DND-41 (cell line): ENCODE data around the gene SLC36A3.

Experiments used
- ATAC-seq: fragments of 200-7000 bp; cut with Tn5 transposase; 3 replicates; pipeline ENCODE4 v1.9.1; 2021; ENCODE audit warnings: low read depth; ENCODE audit not compliant: insufficient read depth
- DNase-seq: peaks from one replicate; pipeline ENCODE4 v3.0.0-alpha.2; 2020
- H2AFZ ChIP-seq: 2 replicates; pipeline ENCODE4 v1.6.0; 2012; ENCODE audit warnings: low read depth, low read length
- H3K27ac ChIP-seq: 2 replicates; pipeline ENCODE4 v1.5.1; 2012; ENCODE audit warnings: low read length, inconsistent platforms
- H3K27me3 ChIP-seq: fragments of 200-600 bp; sonication (generic); 2 replicates; pipeline ENCODE4 v1.6.0; 2012; ENCODE audit warnings: low read length, mild to moderate bottlenecking, inconsistent platforms; ENCODE audit not compliant: insufficient read depth, poor library complexity
- H3K36me3 ChIP-seq: 2 replicates; pipeline ENCODE4 v1.5.1; 2012; ENCODE audit warnings: low read length, inconsistent platforms; ENCODE audit not compliant: insufficient read depth
- H3K4me1 ChIP-seq: 2 replicates; pipeline ENCODE4 v1.5.1; 2012; ENCODE audit warnings: mild to moderate bottlenecking, low read length; ENCODE audit not compliant: insufficient read depth
- H3K4me2 ChIP-seq: 2 replicates; pipeline ENCODE4 v1.6.0; 2012; ENCODE audit warnings: mild to moderate bottlenecking, moderate library complexity, low read length, inconsistent platforms; ENCODE audit not compliant: insufficient read depth
- H3K4me3 ChIP-seq, 2 experiments: fragments of 200-600 bp in 1 of 2; shearing (Covaris generic) in 1 of 2; 2 replicates each; pipeline ENCODE4 v1.5.1; 2012 to 2016; ENCODE audit warnings: inconsistent platforms in 2 of 2, low read length in 2 of 2, mild to moderate bottlenecking in 2 of 2, low read depth in 1 of 2, moderate library complexity in 1 of 2
- H3K79me2 ChIP-seq: 2 replicates; pipeline ENCODE4 v1.6.0; 2012; ENCODE audit warnings: low read length, inconsistent platforms; ENCODE audit not compliant: insufficient read depth
- H3K9ac ChIP-seq: 2 replicates; pipeline ENCODE4 v1.6.0; 2012; ENCODE audit warnings: low read depth, mild to moderate bottlenecking, inconsistent platforms, low read length, moderate library complexity
- H3K9me3 ChIP-seq: 2 replicates; pipeline ENCODE4 v1.5.1; 2012; ENCODE audit warnings: low read length, moderate library complexity, mild to moderate bottlenecking, inconsistent platforms; ENCODE audit not compliant: insufficient read depth, severe bottlenecking
- H4K20me1 ChIP-seq: 2 replicates; pipeline ENCODE4 v1.6.0; 2012; ENCODE audit warnings: low read length; ENCODE audit not compliant: insufficient read depth
- CTCF ChIP-seq: IDR thresholded peaks from 2 replicates; pipeline ENCODE4 v1.5.1; 2012; ENCODE audit warnings: borderline replicate concordance, low read length, moderate library complexity, mild to moderate bottlenecking; ENCODE audit not compliant: poor library complexity, severe bottlenecking; ENCODE audit errors: extremely low read depth
- EZH2 ChIP-seq: IDR thresholded peaks from 3 replicates; pipeline ENCODE4 v1.6.1; 2012; ENCODE audit warnings: borderline replicate concordance, low read depth, mild to moderate bottlenecking, moderate library complexity, low read length, inconsistent platforms; ENCODE audit not compliant: severe bottlenecking

Gene SLC36A3

GRCh38 chr5:151327585-151327984 is 24.0 kb upstream of the SLC36A3 start:
- TF ChIP-seq CTCF (no peak), EZH2 (no peak)
- ATAC-seq, result no peak
- H3K79me2 ChIP-seq, result no peaks in the 10 kb centered on the region

GRCh38 chr5:151326266-151326665 is 22.7 kb upstream of the SLC36A3 start:
- Histone ChIP-seq H2AFZ (no peak overlapping the region), H3K4me1 (no peaks in the 10 kb centered on the region), H4K20me1 (no peaks in the 10 kb centered on the region), H3K27ac (no peak overlapping the region), H3K9me3 (no peaks in the 10 kb centered on the region), H3K9ac (no peak overlapping the region), H3K4me2 (no peak overlapping the region), H3K4me3 (no peak overlapping the region), H3K36me3 (no peaks in the 10 kb centered on the region), H3K27me3 (no peaks in the 10 kb centered on the region), H3K79me2 (no peaks in the 10 kb centered on the region)
- no peak for TF ChIP-seq CTCF
- TF ChIP-seq EZH2, result no peak
- ATAC-seq (no peak), DNase-seq (no peak)

More at GRCh38 chr5:151327585-151327984, 24.0 kb upstream of the SLC36A3 start:
- H3K36me3 ChIP-seq, result no peaks in the 10 kb centered on the region
- H4K20me1 ChIP-seq, result no peaks in the 10 kb centered on the region
- H3K4me1 ChIP-seq, result no peaks in the 10 kb centered on the region
- H3K27ac ChIP-seq, result no peak overlapping the region
- H3K9me3 ChIP-seq, result no peaks in the 10 kb centered on the region
- no peak for DNase-seq
- no peak overlapping the region for H3K9ac ChIP-seq
- no peak overlapping the region for H2AFZ ChIP-seq
- H3K27me3 ChIP-seq, result no peaks in the 10 kb centered on the region
- no peak overlapping the region for H3K4me3 ChIP-seq
- H3K4me2 ChIP-seq, result no peak overlapping the region

GRCh38 chr5:151320481-151320880 is 16.9 kb upstream of the SLC36A3 start:
- Histone ChIP-seq H3K27ac (no peak overlapping the region), H4K20me1 (no peaks in the 10 kb centered on the region), H3K9me3 (no peaks in the 10 kb centered on the region), H3K27me3 (no peaks in the 10 kb centered on the region), H3K4me2 (no peak overlapping the region), H2AFZ (no peak overlapping the region), H3K79me2 (no peaks in the 10 kb centered on the region), H3K4me3 (no peak overlapping the region), H3K9ac (no peak overlapping the region), H3K36me3 (no peaks in the 10 kb centered on the region), H3K4me1 (no peaks in the 10 kb centered on the region)
- ATAC-seq (no peak), DNase-seq (no peak)
- no peak for TF ChIP-seq CTCF
- TF ChIP-seq EZH2, result no peak
